ENCODE results near the gene DOC2B. TPM values are rescaled to one million over a fixed set of nuclear protein-coding genes. Genes with fewer than 3 reads are reported as not detected.

The DOC2B gene
- total and polyA plus RNA-seq, 10 donors, result 0.91 to 17.0 (median 7.1) TPM

DNA sequence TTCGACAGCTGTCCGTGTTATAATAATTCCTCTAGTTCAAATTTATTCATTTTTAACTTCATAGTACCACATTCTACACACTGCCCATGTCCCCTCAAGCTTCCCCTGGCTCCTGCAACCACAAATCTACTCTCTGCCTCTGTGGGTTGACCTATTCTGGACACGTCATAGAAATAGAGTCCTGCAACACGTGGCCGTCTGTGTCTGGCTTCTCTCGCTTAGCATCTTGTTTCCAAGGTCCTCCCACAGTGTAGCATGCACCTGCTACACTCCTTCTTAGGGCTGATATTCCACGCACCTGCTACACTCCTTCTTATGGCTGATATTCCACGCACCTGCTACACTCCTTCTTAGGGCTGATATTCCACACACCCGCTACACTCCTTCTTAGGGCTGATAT is 27.6 kb downstream of the DOC2B start:
- Histone ChIP-seq H3K27ac (no peak overlapping the region), H3K4me1 (peaks cover 0 to 14% (median 3%) of the 10 kb centered on the region in 6 donors), H3K4me3 (no peak overlapping the region), H3K27me3 (replicated peaks in 1 of 7) (no peaks in the 10 kb centered on the region), H3K9me3 (no peaks in the 10 kb centered on the region), H3K36me3 (peaks cover 0 to 65% (median 0%) of the 10 kb centered on the region in 6 donors)
- 89 to 91% (median 90%) methylated on average over 9 of the region's 9 CpGs for WGBS, 5 donors
- DNase-seq, result peak; percentile 12
- intact Hi-C loops (cut with DNase I; ENCODE audit: low total_unique reads), result loop anchor here (5.0 kb wide), 1 partner anchor 238 kb away; no protein-coding TSS in a partner anchor
- no peak for TF ChIP-seq POLR2A (IDR thresholded peaks at IDR 0.05)
- TF ChIP-seq, protein P1, sequence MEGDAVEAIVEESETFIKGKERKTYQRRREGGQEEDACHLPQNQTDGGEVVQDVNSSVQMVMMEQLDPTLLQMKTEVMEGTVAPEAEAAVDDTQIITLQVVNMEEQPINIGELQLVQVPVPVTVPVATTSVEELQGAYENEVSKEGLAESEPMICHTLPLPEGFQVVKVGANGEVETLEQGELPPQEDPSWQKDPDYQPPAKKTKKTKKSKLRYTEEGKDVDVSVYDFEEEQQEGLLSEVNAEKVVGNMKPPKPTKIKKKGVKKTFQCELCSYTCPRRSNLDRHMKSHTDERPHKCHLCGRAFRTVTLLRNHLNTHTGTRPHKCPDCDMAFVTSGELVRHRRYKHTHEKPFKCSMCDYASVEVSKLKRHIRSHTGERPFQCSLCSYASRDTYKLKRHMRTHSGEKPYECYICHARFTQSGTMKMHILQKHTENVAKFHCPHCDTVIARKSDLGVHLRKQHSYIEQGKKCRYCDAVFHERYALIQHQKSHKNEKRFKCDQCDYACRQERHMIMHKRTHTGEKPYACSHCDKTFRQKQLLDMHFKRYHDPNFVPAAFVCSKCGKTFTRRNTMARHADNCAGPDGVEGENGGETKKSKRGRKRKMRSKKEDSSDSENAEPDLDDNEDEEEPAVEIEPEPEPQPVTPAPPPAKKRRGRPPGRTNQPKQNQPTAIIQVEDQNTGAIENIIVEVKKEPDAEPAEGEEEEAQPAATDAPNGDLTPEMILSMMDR (IDR thresholded peaks at IDR 0.05 in 8 of 11, conservative IDR thresholded peaks at IDR 0.05 in 3 of 11), result no peak
- TF ChIP-seq POLR2AphosphoS5 (IDR thresholded peaks at IDR 0.05), result no peak

DNA sequence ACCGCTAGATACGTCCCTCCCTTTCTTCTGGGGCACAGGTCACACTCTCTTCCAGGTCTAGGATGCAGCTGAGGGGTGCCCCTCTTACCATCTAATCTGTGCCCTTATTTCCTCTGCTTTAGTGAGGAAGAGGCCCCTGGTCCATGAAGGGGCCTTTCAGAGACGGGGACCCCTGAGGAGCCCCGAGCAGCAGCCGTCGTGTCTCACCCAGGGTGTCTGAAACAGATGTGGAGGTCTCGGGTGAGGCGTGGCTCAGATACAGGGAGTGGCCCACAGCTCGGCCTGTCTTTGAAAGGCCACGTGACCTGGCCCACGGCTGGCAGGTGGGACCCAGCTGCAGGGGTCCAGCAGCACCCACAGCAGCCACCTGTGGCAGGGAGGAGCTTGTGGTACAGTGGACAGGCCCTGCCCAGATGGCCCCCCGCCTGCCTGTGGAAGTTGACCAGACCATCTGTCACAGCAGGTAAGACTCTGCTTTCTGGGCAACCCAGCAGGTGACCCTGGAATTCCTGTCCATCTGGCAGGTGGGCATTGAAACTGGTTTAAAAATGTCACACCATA is 28.5 kb downstream of the DOC2B start:
- Histone ChIP-seq H3K4me3 (no peak overlapping the region), H3K4me1 (peaks cover 0 to 14% (median 3%) of the 10 kb centered on the region in 6 donors), H3K9me3 (no peaks in the 10 kb centered on the region), H3K27ac (no peak overlapping the region), H3K27me3 (replicated peaks in 1 of 7) (no peaks in the 10 kb centered on the region), H3K36me3 (peaks cover 0 to 75% (median under 1%) of the 10 kb centered on the region in 6 donors)
- intact Hi-C loops (cut with DNase I; ENCODE audit: low total_unique reads), result loop anchor here (5.0 kb wide), 1 partner anchor 239 kb away; no protein-coding TSS in a partner anchor
- WGBS, 5 donors, result 75 to 86% (median 82%) methylated on average over 9 to 12 of the region's 12 CpGs
- DNase-seq, result peak; percentile 41
- TF ChIP-seq, protein P1 (IDR thresholded peaks at IDR 0.05 in 8 of 11, conservative IDR thresholded peaks at IDR 0.05 in 3 of 11), result no peak
- TF ChIP-seq POLR2AphosphoS5 (IDR thresholded peaks at IDR 0.05), result no peak
- TF ChIP-seq POLR2A (IDR thresholded peaks at IDR 0.05), result no peak

DNA sequence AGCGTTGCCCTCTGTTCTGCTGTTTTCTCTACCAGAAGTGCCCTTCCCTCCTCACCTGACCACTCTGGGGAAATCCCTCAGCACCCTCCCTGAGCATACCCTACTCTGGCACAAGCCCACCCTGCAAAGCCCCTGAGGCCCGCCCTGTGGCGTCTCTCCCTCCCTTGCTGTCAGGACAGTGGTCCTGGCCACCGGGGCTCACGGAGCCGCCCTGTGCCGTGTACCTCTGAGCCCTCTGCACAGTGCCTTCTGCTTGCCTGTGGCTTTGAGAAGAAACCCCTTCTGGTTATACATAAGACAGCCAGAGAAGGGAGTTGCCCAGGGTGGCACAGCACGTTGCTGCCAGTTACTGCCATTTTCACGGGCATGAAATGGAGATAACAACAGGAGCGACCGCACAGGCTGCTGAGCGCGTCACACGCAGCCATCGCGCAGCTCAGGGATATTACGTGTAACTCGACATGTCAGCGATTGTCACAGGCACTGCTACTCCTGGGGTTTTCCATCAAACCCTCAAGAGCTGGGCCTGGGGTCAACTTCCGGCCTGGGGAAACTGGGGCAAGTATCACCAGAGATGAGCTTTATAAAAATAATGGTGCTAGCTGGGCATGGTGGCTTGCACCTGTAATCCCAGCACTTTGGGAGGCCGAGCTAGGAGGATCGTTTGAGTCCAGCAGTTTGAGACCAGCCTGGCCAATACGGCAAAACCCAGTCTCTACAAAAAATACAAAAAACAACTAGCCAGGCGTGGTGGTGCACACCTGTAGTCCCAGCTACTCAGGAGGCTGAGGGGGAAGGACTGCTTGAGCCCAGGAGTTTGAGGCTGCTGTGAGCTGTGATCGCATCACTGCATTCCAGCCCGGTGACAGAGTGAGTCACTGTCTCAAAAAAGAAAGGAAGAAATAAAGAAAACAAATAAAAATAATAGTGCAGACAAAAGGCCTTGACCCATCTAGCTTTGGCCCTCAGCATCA is 29.3 kb downstream of the DOC2B start:
- no peaks in the 10 kb centered on the region for H3K27me3 ChIP-seq (replicated peaks in 1 of 7)
- H3K36me3 ChIP-seq, result peaks cover 0 to 82% (median 2%) of the 10 kb centered on the region in 6 donors
- no peaks in the 10 kb centered on the region for H3K9me3 ChIP-seq
- H3K27ac ChIP-seq, result no peak overlapping the region
- no peak overlapping the region for H3K4me3 ChIP-seq
- TF ChIP-seq, protein P1 (IDR thresholded peaks at IDR 0.05 in 8 of 11, conservative IDR thresholded peaks at IDR 0.05 in 3 of 11), result no peak
- TF ChIP-seq POLR2AphosphoS5 (IDR thresholded peaks at IDR 0.05) (no peak), POLR2A (IDR thresholded peaks at IDR 0.05) (no peak)
- intact Hi-C loops (cut with DNase I; ENCODE audit: low total_unique reads), result loop anchor here (5.0 kb wide), 1 partner anchor 240 kb away; no protein-coding TSS in a partner anchor
- peak; percentile 35 for DNase-seq
- H3K4me1 ChIP-seq, result peaks cover 0 to 13% (median 3%) of the 10 kb centered on the region in 6 donors
- WGBS, 5 donors, result 82 to 88% (median 85%) methylated on average over 26 of the region's 26 CpGs
